ENCODE data around the gene PHTF2.

The PHTF2 gene

GRCh38 chr7:78002021-78002420 lies 203.4 kb downstream of the PHTF2 start:
- FAIRE-seq: no peak

DNA sequence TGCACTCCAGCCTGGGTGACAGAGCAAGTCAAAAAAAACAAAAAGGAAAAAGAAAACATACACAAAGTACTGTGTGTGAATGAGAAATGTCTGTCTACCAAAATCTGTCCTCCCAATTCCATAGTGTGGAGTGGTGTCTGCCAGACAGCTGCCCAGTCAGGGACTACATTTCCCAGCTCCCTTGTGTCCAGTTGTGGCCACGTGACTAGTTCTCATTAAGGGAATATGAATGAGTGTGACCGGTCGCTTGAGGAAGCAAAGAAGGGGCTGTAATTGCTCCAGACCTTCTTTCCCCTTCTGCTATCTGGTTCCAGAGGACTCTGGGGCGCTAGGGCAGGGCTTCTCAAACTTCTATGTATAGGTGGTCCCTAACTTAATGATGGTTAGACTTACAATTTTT lies 204.1 kb downstream of the PHTF2 start:
- FAIRE-seq: no peak

DNA sequence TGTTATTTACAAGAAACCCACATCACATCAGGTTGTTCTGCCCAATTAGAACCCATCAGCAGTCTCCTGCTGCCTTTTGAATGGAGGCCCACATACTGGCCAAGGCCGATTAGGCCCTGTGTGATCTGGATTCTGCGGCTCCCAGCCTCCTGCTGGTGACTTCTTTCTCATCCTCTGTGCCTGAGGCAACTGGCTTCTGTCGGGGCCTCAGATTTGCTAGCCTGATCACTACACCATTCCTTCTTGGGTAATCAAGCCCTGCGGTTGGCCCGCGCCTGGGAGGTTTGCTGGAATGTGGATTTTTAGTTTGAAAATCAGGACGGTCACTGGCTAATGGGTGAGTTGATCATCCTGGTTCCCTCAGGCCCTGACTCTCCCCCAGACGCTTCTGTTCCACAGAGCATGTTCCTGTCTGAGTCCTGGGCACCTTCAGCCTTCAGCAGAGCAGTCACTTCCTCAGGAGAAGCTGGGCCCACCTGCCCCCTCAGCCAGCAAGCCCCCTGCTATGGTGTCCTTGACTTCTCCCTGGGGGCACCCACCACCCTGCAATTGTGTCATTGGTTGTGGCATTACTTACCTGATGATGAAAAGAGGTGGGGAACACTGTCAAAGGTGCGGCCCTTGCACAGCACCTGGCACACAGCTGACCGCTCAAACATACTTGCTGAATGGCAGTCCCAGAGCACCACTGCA lies 207.6 kb downstream of the PHTF2 start:
- FAIRE-seq: no peak
